Measurements from ENCODE around the gene RGS12. TPM values are rescaled to one million over a fixed set of nuclear protein-coding genes. Genes with fewer than 3 reads are reported as not detected.

Gene RGS12
- total RNA-seq, 1 donor from 2014 or later: 4.4 TPM

- intact Hi-C loops (cut with micrococcal nuclease): no loop called here
Observed at GRCh38 chr4:3254302-3255131, 38.3 kb upstream of the RGS12 start.

- intact Hi-C loops (cut with micrococcal nuclease): no loop called here
Observed at GRCh38 chr4:3255611-3256186, 37.1 kb upstream of the RGS12 start.

GRCh38 chr4:3256230-3257102 lies 36.4 kb upstream of the RGS12 start:
- intact Hi-C loops (cut with micrococcal nuclease): no loop called here

GRCh38 chr4:3257103-3257555 lies 35.7 kb upstream of the RGS12 start:
- intact Hi-C loops (cut with micrococcal nuclease): no loop called here

- intact Hi-C loops (cut with micrococcal nuclease): no loop called here
Observed at GRCh38 chr4:3257556-3258482, 35.0 kb upstream of the RGS12 start.

- intact Hi-C loops (cut with micrococcal nuclease): no loop called here
Observed at GRCh38 chr4:3261411-3262207, 31.2 kb upstream of the RGS12 start.

GRCh38 chr4:3262208-3263052 lies 30.4 kb upstream of the RGS12 start:
- intact Hi-C loops (cut with micrococcal nuclease): no loop called here

- intact Hi-C loops (cut with micrococcal nuclease): no loop called here
Observed at GRCh38 chr4:3263053-3263875, 29.6 kb upstream of the RGS12 start.

GRCh38 chr4:3263876-3264193 lies 29.0 kb upstream of the RGS12 start:
- intact Hi-C loops (cut with micrococcal nuclease): no loop called here

- intact Hi-C loops (cut with micrococcal nuclease): no loop called here
Observed at GRCh38 chr4:3266076-3266475, 26.7 kb upstream of the RGS12 start.

- intact Hi-C loops (cut with micrococcal nuclease): no loop called here
Observed at GRCh38 chr4:3267576-3268394, 25.0 kb upstream of the RGS12 start.

GRCh38 chr4:3268395-3269104 lies 24.3 kb upstream of the RGS12 start:
- intact Hi-C loops (cut with micrococcal nuclease): no loop called here

GRCh38 chr4:3269105-3269927 lies 23.5 kb upstream of the RGS12 start:
- intact Hi-C loops (cut with micrococcal nuclease): no loop called here

- intact Hi-C loops (cut with micrococcal nuclease): no loop called here
Observed at GRCh38 chr4:3269991-3270611, 22.7 kb upstream of the RGS12 start.

GRCh38 chr4:3271131-3271530 lies 21.7 kb upstream of the RGS12 start:
- intact Hi-C loops (cut with micrococcal nuclease): no loop called here

GRCh38 chr4:3276986-3277385 lies 15.8 kb upstream of the RGS12 start:
- intact Hi-C loops (cut with micrococcal nuclease): no loop called here

All from T-helper 2 cell treated with Interferon-gamma antibody and Interleukin-4, amounts not matched to agents 100 ng/mL and 5 ng/mL, for 36 hours (primary cell).